ENCODE results near the gene CLIC5. TPM values are rescaled to one million over a fixed set of nuclear protein-coding genes. Genes with fewer than 3 reads are reported as not detected.

CLIC5 gene
- total RNA-seq, 1 donor from 2014 or later: 134 TPM

GRCh38 chr6:46058951-46059350, 43.3 kb upstream of the CLIC5 start:
- H3K4me3 ChIP-seq: no peak overlapping the region
- no peaks in the 10 kb centered on the region for H3K27me3 ChIP-seq (ENCODE audit: low read depth)
- H3K9me3 ChIP-seq: no peaks in the 10 kb centered on the region
- no peaks in the 10 kb centered on the region for H3K36me3 ChIP-seq
- DNase-seq (no peak), ATAC-seq (no peak)
- H3K4me1 ChIP-seq: peaks cover 29% of the 10 kb centered on the region
- H3K27ac ChIP-seq: peak overlapping the region; percentile 18
- intact Hi-C loops (cut with DNase I): no loop called here
- TF ChIP-seq, protein P1, sequence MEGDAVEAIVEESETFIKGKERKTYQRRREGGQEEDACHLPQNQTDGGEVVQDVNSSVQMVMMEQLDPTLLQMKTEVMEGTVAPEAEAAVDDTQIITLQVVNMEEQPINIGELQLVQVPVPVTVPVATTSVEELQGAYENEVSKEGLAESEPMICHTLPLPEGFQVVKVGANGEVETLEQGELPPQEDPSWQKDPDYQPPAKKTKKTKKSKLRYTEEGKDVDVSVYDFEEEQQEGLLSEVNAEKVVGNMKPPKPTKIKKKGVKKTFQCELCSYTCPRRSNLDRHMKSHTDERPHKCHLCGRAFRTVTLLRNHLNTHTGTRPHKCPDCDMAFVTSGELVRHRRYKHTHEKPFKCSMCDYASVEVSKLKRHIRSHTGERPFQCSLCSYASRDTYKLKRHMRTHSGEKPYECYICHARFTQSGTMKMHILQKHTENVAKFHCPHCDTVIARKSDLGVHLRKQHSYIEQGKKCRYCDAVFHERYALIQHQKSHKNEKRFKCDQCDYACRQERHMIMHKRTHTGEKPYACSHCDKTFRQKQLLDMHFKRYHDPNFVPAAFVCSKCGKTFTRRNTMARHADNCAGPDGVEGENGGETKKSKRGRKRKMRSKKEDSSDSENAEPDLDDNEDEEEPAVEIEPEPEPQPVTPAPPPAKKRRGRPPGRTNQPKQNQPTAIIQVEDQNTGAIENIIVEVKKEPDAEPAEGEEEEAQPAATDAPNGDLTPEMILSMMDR (IDR thresholded peaks at IDR 0.05): no peak

DNA sequence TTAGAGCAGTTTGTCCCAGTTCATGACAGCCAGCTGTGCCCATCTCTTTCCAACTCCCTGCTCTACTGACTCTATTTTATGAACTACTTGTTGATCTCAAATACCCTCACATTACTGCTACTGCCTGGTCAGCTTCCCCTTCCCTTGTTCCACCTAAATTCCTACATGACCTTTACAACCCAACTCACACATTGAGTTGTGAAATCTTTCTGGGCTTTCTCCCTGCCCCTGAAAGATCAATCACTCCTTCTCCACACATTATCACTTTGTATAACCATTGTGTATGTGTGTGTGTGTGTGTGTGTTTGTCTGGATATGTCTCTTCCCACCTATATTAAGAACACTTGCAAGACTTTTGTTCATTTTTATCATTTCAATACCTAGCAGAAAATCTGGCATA, 42.1 kb upstream of the CLIC5 start:
- Histone ChIP-seq H3K36me3 (no peaks in the 10 kb centered on the region), H3K9me3 (no peaks in the 10 kb centered on the region), H3K4me3 (no peak overlapping the region), H3K27ac (no peak overlapping the region), H3K27me3 (ENCODE audit: low read depth) (no peaks in the 10 kb centered on the region), H3K4me1 (peaks cover 40% of the 10 kb centered on the region)
- no peak for ATAC-seq
- TF ChIP-seq, protein P1 (IDR thresholded peaks at IDR 0.05): no peak
- no peak for DNase-seq
- intact Hi-C loops (cut with DNase I): no loop called here

DNA sequence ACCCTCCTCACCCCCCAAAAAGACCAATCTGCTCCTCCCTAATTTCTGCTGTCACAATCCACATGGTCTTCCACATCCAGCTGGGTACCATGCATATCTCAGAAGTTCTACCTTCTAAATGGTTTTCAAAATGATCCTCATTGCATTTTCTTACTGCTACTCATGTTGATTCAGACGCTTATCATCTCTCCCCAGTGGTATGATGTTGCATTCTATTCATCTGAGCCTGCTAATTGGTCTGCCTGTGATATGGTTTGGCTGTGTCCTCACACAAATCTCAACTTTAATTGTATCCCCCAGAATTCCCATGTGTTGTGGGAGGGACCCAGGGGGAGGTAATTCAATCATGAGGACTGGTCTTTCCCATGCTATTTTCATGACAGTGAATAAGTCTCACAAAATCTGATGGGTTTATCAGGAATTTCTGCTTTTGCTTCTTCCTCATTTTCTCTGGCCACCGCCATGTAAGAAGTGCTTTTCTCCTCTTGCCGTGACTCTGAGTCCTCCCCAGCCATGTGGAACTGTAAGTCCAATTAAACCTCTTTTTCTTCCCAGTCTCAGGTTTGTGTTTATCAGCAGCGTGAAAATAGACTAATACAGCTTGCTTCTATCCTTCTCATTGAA, 41.4 kb upstream of the CLIC5 start:
- no peak for ATAC-seq
- TF ChIP-seq, protein P1 (IDR thresholded peaks at IDR 0.05): no peak

DNA sequence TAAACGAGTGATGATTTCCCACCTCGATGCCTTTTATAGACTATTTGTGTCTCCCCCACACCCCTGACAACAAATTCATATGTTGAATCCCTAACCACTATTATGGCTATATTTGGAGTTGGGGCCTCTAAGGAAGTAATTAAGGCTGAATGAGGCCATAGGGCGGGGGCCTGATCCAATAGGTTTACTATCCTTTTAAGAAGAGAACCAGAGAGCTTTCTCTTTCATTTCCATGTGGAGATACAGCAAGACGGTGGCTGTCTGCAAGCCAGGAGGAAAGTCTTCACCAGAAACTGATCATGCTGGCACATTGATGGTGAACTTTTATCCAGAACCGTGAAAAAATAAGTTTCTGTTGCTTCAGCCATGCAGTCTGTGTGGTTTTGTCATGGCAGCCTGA, 38.9 kb upstream of the CLIC5 start:
- no peak for DNase-seq
- H3K4me3 ChIP-seq: no peak overlapping the region
- no peaks in the 10 kb centered on the region for H3K9me3 ChIP-seq
- TF ChIP-seq, protein P1 (IDR thresholded peaks at IDR 0.05): no peak
- H3K27me3 ChIP-seq (ENCODE audit: low read depth): no peaks in the 10 kb centered on the region
- H3K4me1 ChIP-seq: peaks cover 48% of the 10 kb centered on the region
- ATAC-seq: no peak
- H3K36me3 ChIP-seq: no peaks in the 10 kb centered on the region
- peak overlapping the region; percentile 81 for H3K27ac ChIP-seq
- intact Hi-C loops (cut with DNase I): no loop called here

More for the DNA sequence above, 41.4 kb upstream of the CLIC5 start:
- intact Hi-C loops (cut with DNase I): no loop called here
- Histone ChIP-seq H3K4me3 (no peak overlapping the region), H3K27ac (no peak overlapping the region), H3K9me3 (no peaks in the 10 kb centered on the region), H3K36me3 (no peaks in the 10 kb centered on the region), H3K27me3 (ENCODE audit: low read depth) (no peaks in the 10 kb centered on the region), H3K4me1 (peaks cover 44% of the 10 kb centered on the region)
- DNase-seq: no peak

DNA sequence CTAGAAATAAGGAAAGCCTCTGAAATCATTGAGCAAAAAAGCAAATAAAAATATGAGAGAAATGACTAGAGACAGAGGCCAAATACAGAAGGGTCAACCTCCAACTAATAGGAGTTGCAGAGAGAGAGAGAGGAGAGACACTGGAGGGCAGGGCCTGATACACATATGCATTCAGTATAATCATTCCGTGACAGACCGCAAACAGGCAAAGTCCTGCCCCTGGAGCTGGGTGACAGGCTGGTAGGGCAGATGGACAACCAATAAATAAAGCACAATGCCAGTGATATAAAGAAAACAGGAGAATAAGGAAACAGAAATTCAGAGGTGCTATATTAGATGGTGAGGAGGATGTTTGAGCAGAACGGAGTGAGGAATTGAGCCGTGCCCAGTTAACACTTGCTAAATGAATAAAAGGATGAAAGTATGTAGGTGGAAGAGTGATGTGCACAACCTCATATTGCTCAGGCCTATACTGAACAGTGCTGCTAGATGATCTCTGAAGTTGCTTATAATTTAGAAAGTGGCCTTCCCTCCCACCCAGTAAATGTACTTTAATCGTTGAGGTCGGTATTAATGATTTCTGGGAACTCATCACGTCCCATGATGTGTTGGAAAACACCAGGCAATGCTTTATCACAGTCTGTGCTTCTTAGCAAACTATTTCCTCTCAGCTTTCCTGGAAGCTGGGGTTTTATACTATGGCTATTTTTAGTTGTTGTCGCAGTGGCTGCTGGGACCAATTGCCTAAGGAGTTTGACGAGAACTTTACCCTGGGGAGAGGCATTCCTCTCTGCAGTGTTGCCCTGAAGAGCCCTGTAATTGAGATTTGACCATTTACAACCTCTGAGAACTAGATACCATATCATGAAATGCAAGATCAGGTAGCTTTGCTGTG, 37.6 kb upstream of the CLIC5 start:
- Histone ChIP-seq H3K27me3 (ENCODE audit: low read depth) (no peaks in the 10 kb centered on the region), H3K4me1 (peaks cover 36% of the 10 kb centered on the region), H3K36me3 (no peaks in the 10 kb centered on the region), H3K27ac (peak overlapping the region; percentile 81), H3K4me3 (no peak overlapping the region), H3K9me3 (no peaks in the 10 kb centered on the region)
- DNase-seq: no peak
- ATAC-seq: peak; percentile 90
- TF ChIP-seq, protein P1 (IDR thresholded peaks at IDR 0.05): no peak
- intact Hi-C loops (cut with DNase I): no loop called here
